ENCODE measurements around the gene DNER. TPM values are rescaled to one million over a fixed set of nuclear protein-coding genes. Genes with fewer than 3 reads are reported as not detected.
"Not testable (repeated sequence)": the region's sequence is repeated elsewhere in the genome, so short reads cannot be mapped to it uniquely, and the experiment has no call there.

DNER gene
- total RNA-seq, 2 donors from 2014 or later: 0.40 to 1.3 TPM

GRCh38 chr2:229641676-229642075, 72.7 kb downstream of the DNER start:
- no peak for ATAC-seq
- no peak for DNase-seq
- intact Hi-C loops (cut with DNase I, micrococcal nuclease): no loop called here

- intact Hi-C loops (cut with DNase I, micrococcal nuclease): no loop called here
- no peak for DNase-seq
Measured at GRCh38 chr2:229640636-229641035, 73.7 kb downstream of the DNER start.

GRCh38 chr2:229636571-229636970, 77.8 kb downstream of the DNER start:
- no peak for ATAC-seq
- intact Hi-C loops (cut with DNase I, micrococcal nuclease): no loop called here

More at GRCh38 chr2:229640636-229641035, 73.7 kb downstream of the DNER start:
- no peak for ATAC-seq

GRCh38 chr2:229635371-229635680, 79.0 kb downstream of the DNER start:
- ATAC-seq (no peak), DNase-seq (no peak)
- intact Hi-C loops (cut with DNase I, micrococcal nuclease): no loop called here

More at GRCh38 chr2:229636571-229636970, 77.8 kb downstream of the DNER start:
- DNase-seq: no peak

GRCh38 chr2:229634601-229635370, 79.6 kb downstream of the DNER start:
- no peak for DNase-seq
- ATAC-seq: no peak
- intact Hi-C loops (cut with DNase I, micrococcal nuclease): no loop called here

GRCh38 chr2:229633556-229633955, 80.8 kb downstream of the DNER start:
- no peak for DNase-seq
- intact Hi-C loops (cut with DNase I, micrococcal nuclease): no loop called here
- no peak for ATAC-seq

- intact Hi-C loops (cut with DNase I, micrococcal nuclease): no loop called here
Measured at GRCh38 chr2:229629039-229629438, 85.3 kb downstream of the DNER start.

GRCh38 chr2:229627728-229628127, 86.6 kb downstream of the DNER start:
- DNase-seq (no peak), ATAC-seq (no peak)
- intact Hi-C loops (cut with DNase I, micrococcal nuclease): no loop called here

More at GRCh38 chr2:229629039-229629438, 85.3 kb downstream of the DNER start:
- ATAC-seq (no peak), DNase-seq (no peak)

GRCh38 chr2:229622495-229623355, 91.6 kb downstream of the DNER start:
- DNase-seq: no peak
- no peak for ATAC-seq
- intact Hi-C loops (cut with DNase I, micrococcal nuclease): no loop called here

GRCh38 chr2:229620759-229621158, 93.6 kb downstream of the DNER start:
- DNase-seq (no peak), ATAC-seq (no peak)
- intact Hi-C loops (cut with DNase I, micrococcal nuclease): no loop called here

GRCh38 chr2:229620289-229620688, 94.1 kb downstream of the DNER start:
- ATAC-seq: no peak
- intact Hi-C loops (cut with DNase I, micrococcal nuclease): no loop called here
- DNase-seq: no peak

- DNase-seq (no peak), ATAC-seq (no peak)
- intact Hi-C loops (cut with DNase I, micrococcal nuclease): no loop called here
Measured at GRCh38 chr2:229616433-229616832, 97.9 kb downstream of the DNER start.

- DNase-seq; intact Hi-C loops (cut with DNase I, micrococcal nuclease); ATAC-seq: not testable (repeated sequence)
Measured at GRCh38 chr2:229614021-229614420, 100.3 kb downstream of the DNER start.

GRCh38 chr2:229612384-229612971, 101.9 kb downstream of the DNER start:
- no peak for DNase-seq
- intact Hi-C loops (cut with DNase I, micrococcal nuclease): no loop called here
- ATAC-seq: no peak

GRCh38 chr2:229611360-229611759, 103.0 kb downstream of the DNER start:
- no peak for DNase-seq
- ATAC-seq: no peak
- intact Hi-C loops (cut with DNase I, micrococcal nuclease): no loop called here

GRCh38 chr2:229610872-229611271, 103.5 kb downstream of the DNER start:
- DNase-seq (no peak), ATAC-seq (no peak)
- intact Hi-C loops (cut with DNase I, micrococcal nuclease): no loop called here

- ATAC-seq (no peak), DNase-seq (no peak)
Measured at GRCh38 chr2:229610333-229610732, 104.0 kb downstream of the DNER start.

GRCh38 chr2:229601936-229602335, 112.4 kb downstream of the DNER start:
- ATAC-seq (no peak), DNase-seq (no peak)
- intact Hi-C loops (cut with DNase I, micrococcal nuclease): no loop called here

More at GRCh38 chr2:229610333-229610732, 104.0 kb downstream of the DNER start:
- intact Hi-C loops (cut with DNase I, micrococcal nuclease): no loop called here

GRCh38 chr2:229601396-229601795, 113.0 kb downstream of the DNER start:
- intact Hi-C loops (cut with DNase I, micrococcal nuclease): no loop called here
- ATAC-seq: no peak

GRCh38 chr2:229598227-229598626, 116.1 kb downstream of the DNER start:
- ATAC-seq: no peak
- no peak for DNase-seq
- intact Hi-C loops (cut with DNase I, micrococcal nuclease): no loop called here

More at GRCh38 chr2:229601396-229601795, 113.0 kb downstream of the DNER start:
- DNase-seq: no peak
